HG03060 (cell line): ENCODE results near the gene RSPO3.
A peak's percentile ranks its signal among the peaks of the same experiment; 100 is the strongest.

Source experiments
- ATAC-seq: cut with Tn5 transposase; IDR thresholded peaks from one replicate; pipeline ENCODE4 v1.9.1; 2021; ENCODE audit warnings: low read depth, moderate number of reproducible peaks; ENCODE audit not compliant: unreplicated experiment

RSPO3 gene

GRCh38 chr6:127110712-127111111 lies 7.8 kb upstream of the RSPO3 start:
- ATAC-seq: no peak

DNA sequence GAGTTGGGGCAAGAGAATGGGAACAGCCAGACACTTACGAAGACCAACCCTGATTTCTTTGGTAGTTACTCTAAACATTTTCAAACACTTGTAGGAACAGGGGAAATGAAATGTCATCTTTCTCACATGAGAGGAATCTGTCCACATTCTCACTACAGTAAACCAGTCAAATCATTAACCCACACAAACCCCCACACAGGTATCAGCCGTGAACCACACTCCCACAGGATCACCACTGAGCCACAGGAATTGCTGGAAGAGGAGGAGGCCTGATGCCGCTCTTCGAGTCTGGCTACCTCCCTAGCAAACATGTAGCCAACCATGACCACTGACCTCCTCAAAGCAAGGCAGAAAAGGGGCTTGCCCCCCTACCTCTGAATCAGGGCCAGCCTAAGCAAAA lies 6.9 kb upstream of the RSPO3 start:
- ATAC-seq: no peak

- ATAC-seq: no peak
These were observed 4.2 kb upstream of the RSPO3 start for GRCh38 chr6:127114214-127114760.

DNA sequence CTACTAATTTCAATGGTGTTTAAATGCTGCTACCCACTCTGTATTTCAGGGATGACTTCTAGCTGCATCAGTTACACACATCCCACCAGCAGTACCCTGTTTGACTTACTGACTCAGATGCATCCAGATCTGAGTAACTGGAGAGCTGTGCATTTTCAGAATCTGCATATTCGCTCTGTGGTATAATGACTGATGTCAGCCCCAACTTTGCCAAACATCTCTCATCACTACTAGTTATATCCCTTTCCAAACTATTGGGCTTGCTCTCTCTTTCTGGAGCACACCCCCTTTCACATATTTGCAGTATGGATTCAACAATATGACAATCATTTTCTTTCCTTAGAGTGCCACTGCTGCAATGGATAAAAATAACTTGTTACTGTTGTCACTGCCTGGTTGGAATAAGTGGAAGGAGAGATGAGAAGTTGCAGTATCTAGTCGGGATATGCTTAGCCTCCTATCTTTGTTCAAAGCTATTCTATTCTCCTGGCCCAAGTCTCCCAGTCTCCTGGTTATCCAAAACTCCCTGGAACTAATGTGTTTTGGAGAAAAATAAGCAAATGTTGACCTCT lies 3.3 kb upstream of the RSPO3 start:
- no peak for ATAC-seq

DNA sequence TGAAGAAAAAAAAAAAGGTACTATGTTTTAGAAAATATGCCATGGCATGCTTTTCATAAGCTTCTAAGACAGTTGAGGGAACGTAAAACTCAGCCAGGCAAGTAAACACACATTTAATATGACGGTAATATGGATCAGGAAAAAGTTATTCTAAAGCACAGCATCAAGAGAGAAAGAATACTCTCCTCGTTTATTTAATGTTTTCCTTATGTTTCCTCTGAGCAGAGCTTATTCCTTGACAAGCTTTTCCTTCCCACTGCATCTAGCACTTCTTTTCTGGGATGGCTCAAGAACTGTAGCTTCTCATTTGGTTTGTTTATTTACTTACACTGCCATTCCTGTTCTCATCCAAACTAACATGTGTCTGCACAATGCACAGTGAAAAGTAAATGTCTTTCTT lies 2.7 kb upstream of the RSPO3 start:
- ATAC-seq: no peak

GRCh38 chr6:127117979-127118297 lies 533 bp upstream of the RSPO3 start:
- ATAC-seq: no peak

GRCh38 chr6:127119102-127120022 lies 891 bp downstream of the RSPO3 start:
- ATAC-seq: no peak

GRCh38 chr6:127120023-127120786 lies 1.7 kb downstream of the RSPO3 start:
- no peak for ATAC-seq

GRCh38 chr6:127120787-127121636 lies 2.5 kb downstream of the RSPO3 start:
- peak; percentile 86 for ATAC-seq

DNA sequence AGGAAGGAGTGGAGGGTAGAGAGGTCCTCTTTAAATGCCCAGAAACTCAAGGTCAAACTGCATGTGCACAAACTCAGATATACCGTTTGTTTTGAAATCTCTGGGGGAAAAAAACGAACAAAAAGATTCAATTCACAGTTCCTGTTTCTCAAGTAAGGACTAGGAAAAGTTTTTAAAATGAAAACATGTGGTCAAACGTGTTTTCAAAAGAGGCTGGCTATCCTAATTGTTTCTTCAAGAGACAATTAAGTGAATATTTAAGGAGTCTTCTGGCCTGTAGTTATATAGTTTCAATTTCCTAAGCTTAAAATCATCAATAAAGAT lies 3.1 kb downstream of the RSPO3 start:
- ATAC-seq: no peak

DNA sequence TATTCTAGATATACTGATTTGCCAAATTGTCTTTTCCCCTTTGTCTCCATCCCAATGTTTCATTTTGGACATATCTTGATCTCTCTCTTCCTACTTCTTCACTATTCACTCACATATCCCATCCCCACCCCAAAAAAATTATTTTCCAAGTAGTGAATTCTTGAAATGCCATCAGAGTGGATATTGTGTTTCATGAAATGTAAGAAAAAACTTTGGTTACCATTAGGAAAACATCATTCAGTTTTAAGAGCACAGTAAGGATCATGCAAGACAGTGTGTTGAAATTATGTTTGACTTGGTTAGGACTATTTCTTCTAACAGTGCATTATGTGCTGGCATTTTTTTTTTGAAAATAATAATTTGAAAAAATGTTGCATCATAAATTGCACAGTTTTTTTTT lies 5.7 kb downstream of the RSPO3 start:
- ATAC-seq: no peak

GRCh38 chr6:127124680-127125079 lies 6.2 kb downstream of the RSPO3 start:
- ATAC-seq: no peak

GRCh38 chr6:127128066-127128465 lies 9.6 kb downstream of the RSPO3 start:
- ATAC-seq: no peak

DNA sequence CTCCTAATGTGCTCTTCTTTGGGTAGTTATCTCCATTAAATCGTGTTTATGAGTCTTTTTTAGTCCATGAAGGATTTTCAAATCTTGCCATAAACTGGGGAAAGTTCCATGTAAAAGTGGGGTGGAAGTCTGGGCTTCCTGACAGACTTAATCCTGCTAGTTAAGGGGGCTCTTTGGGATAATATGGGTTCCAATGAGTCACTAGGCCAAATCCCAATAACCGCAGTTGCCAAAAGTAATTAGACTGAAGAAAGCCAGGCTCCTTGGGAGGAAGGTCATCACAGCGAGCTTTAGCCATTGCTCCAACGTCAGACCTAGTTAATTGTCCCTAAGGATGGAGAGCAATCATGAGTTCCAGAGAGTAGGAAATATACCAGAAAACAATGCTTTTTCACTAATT lies 10.8 kb downstream of the RSPO3 start:
- ATAC-seq: no peak

- ATAC-seq: no peak
These were observed 12.8 kb downstream of the RSPO3 start for GRCh38 chr6:127131275-127131674.

GRCh38 chr6:127131772-127132376 lies 13.4 kb downstream of the RSPO3 start:
- ATAC-seq: no peak

- ATAC-seq: no peak
These were observed 15.7 kb downstream of the RSPO3 start for GRCh38 chr6:127134136-127134535.

GRCh38 chr6:127136786-127137185 lies 18.3 kb downstream of the RSPO3 start:
- no peak for ATAC-seq

DNA sequence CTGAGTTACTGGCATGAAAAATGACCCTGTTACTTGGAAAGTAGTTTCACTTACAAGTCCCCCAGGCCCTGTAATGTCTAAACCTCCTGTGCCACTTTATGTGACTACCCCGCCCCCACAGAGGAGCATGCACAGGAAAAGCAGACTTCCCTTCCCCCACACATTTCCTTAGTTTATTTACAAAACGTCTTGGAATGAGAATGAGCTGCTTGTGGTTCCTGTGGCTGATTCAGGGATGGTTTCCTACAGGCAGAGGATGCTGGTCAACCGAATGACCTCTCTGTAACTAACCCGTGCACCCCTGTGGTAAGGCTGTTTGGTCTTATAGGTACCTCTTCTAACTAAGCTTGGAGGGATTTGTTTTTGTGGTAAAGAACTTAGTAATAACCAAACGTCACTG lies 28.5 kb downstream of the RSPO3 start:
- no peak for ATAC-seq

DNA sequence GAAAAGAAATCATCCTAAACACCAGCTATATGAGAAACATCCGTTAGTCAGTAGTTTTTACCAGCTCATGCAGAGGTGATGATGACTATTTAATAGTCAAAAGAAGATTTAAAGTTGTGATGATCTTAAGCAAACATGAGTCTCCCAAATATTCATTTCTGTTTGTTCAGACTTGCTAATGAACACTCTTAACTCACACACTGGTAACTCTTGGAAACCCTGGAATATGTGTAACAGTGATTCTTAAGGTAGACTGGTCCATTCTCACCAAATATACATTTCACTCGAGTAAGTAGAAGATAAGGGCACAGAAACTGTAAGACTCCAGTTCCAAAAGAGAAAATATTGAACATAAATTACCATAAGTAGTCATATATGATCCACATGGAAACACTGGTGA lies 29.1 kb downstream of the RSPO3 start:
- ATAC-seq: no peak
